H1 (cell line): Measurements from ENCODE around the gene INHA. TPM values are rescaled to one million over a fixed set of nuclear protein-coding genes. Genes with fewer than 3 reads are reported as not detected.

ENCODE experiments used
- ASH2L ChIP-seq: fragments of 200-600, 300-600 bp; sonication (generic); IDR thresholded peaks from one replicate; pipeline ENCODE4 v1.7.1; 2017; ENCODE audit warnings: low read length
- CBX5 ChIP-seq: fragments of 300-800, 300-1000 bp; sonication (generic); IDR thresholded peaks from 2 replicates; pipeline ENCODE4 v1.7.1; 2016; ENCODE audit warnings: antibody characterized with exemption, low read length, low read depth
- EGR1 ChIP-seq: IDR thresholded peaks from 2 replicates; pipeline ENCODE4 v1.6.1; 2011; ENCODE audit warnings: low read depth, low read length, borderline replicate concordance
- EP300 ChIP-seq, 2 experiments: IDR thresholded peaks; 1 replicate in 1 of 2; 2 replicates in 1 of 2; pipeline ENCODE4 v1.6.1; 2011 to 2012; ENCODE audit warnings: low read depth in 2 of 2, low read length in 2 of 2, mild to moderate bottlenecking in 2 of 2, borderline replicate concordance in 1 of 2, inconsistent platforms in 1 of 2, moderate library complexity in 1 of 2
- GTF2F1 ChIP-seq: IDR thresholded peaks from 2 replicates; pipeline ENCODE4 v1.6.1; 2012; ENCODE audit warnings: low read depth, low read length, improper control_type of control experiment, borderline replicate concordance
- HDAC6 ChIP-seq: IDR thresholded peaks from one replicate; pipeline ENCODE4 v1.7.1; 2012; ENCODE audit warnings: low read depth, mild to moderate bottlenecking, inconsistent platforms, low read length, moderate library complexity
- JUN ChIP-seq: IDR thresholded peaks from 2 replicates; pipeline ENCODE4 v1.6.1; 2011; ENCODE audit warnings: low read depth, mild to moderate bottlenecking, improper control_type of control experiment, low read length
- KDM1A ChIP-seq: fragments of 200-600, 300-600 bp; sonication (generic); IDR thresholded peaks from 2 replicates; pipeline ENCODE4 v1.7.1; 2016; ENCODE audit warnings: mild to moderate bottlenecking, low read length, borderline replicate concordance
- MAFK ChIP-seq: IDR thresholded peaks from 2 replicates; pipeline ENCODE4 v1.6.1; 2012; ENCODE audit warnings: low read depth, mild to moderate bottlenecking, improper control_type of control experiment, low read length
- RAD21 ChIP-seq, 2 experiments: IDR thresholded peaks in 1 of 2; conservative IDR thresholded peaks in 1 of 2; 2 replicates each; pipeline ENCODE4 v1.6.1; 2011; ENCODE audit warnings: low read depth in 2 of 2, low read length in 2 of 2, improper control_type of control experiment in 1 of 2, inconsistent platforms in 1 of 2, mild to moderate bottlenecking in 1 of 2, moderate library complexity in 1 of 2
- RBBP5 ChIP-seq: IDR thresholded peaks from 2 replicates; pipeline ENCODE4 v1.7.1; 2012; ENCODE audit warnings: low read depth, mild to moderate bottlenecking, inconsistent platforms, low read length, moderate library complexity, borderline replicate concordance
- RFX5 ChIP-seq: IDR thresholded peaks from 2 replicates; pipeline ENCODE4 v1.6.1; 2011; ENCODE audit warnings: low read depth, low read length, improper control_type of control experiment, borderline replicate concordance
- RXRA ChIP-seq: IDR thresholded peaks from 2 replicates; pipeline ENCODE4 v1.6.1; 2011; ENCODE audit warnings: low read depth, mild to moderate bottlenecking, low read length, moderate library complexity; ENCODE audit not compliant: insufficient read depth
- SAP30 ChIP-seq: fragments of 300-600 bp; sonication (generic); IDR thresholded peaks from 2 replicates; pipeline ENCODE4 v1.7.1; 2012; ENCODE audit warnings: low read length, moderate library complexity, mild to moderate bottlenecking, inconsistent platforms; ENCODE audit not compliant: insufficient read depth, insufficient replicate concordance
- SP1 ChIP-seq: IDR thresholded peaks from 2 replicates; pipeline ENCODE4 v1.6.1; 2011; ENCODE audit warnings: low read depth, low read length
- SUZ12 ChIP-seq: fragments of 200-600 bp; sonication (generic); IDR thresholded peaks from 2 replicates; pipeline ENCODE4 v1.6.1; 2012; ENCODE audit warnings: mild to moderate bottlenecking, inconsistent platforms, low read length, moderate library complexity, mixed read lengths
- TBP ChIP-seq: IDR thresholded peaks from 2 replicates; pipeline ENCODE4 v1.6.1; 2011; ENCODE audit warnings: low read depth, low read length, improper control_type of control experiment
- TCF12 ChIP-seq: IDR thresholded peaks from 2 replicates; pipeline ENCODE4 v1.6.1; 2011; ENCODE audit warnings: low read depth, mild to moderate bottlenecking, low read length
- TEAD4 ChIP-seq: IDR thresholded peaks from 2 replicates; pipeline ENCODE4 v1.6.1; 2012; ENCODE audit warnings: low read depth, low read length, inconsistent platforms, mixed read lengths
- YY1 ChIP-seq: IDR thresholded peaks from 2 replicates; pipeline ENCODE4 v1.6.1; 2011; ENCODE audit warnings: low read depth, mild to moderate bottlenecking, low read length
- polyA plus RNA-seq, 7 experiments: library from polyadenylated mRNA; depleted of rRNA in 3 of 7; stranded (reverse) in 5 of 7; unstranded in 2 of 7; fragments of >200 nt in 5 of 7; fragments of 200-250 nt in 2 of 7; gene quantifications; 1 replicate in 5 of 7; 2 replicates in 1 of 7; 4 replicates in 1 of 7; pipeline versions ENCODE4 v1.2.1 to v1.2.3, GENCODE V29; 2011 to 2013; ENCODE audit warnings: missing spikeins in 2 of 7, mixed read lengths in 2 of 7
- total RNA-seq: library from RNA; stranded (reverse); fragmentation: NEBNext Ultra II Directional; extraction: Animal tissue kit (Norgen Biotek cat#: 25700); gene quantifications from 2 replicates; pipeline ENCODE4 v1.2.1, GENCODE V29; 2021

The INHA gene
- total and polyA plus RNA-seq, 2 of the 8 experiments (the other 6 are each of a cell fraction or from before 2014, with no cell fraction given) = 0.65 to 2.7 TPM

GRCh38 chr2:219565130-219566080 is 6.7 kb upstream of the INHA start (continued):
- 0 out of 2 replicates have a peak, but pooled peaks have one; percentile 33 for TF ChIP-seq EGR1
- peak; percentile 74 for TF ChIP-seq ASH2L
- peak; percentile 87 for TF ChIP-seq SP1
- TF ChIP-seq EP300 (IDR thresholded peaks at IDR 0.05; ENCODE audit: borderline replicate concordance in 1 of 2, low read depth in 2 of 2, low read length in 2 of 2) = peak in 1 of 2 experiments; percentile 93; a peak in 1 of 3 replicates
- TF ChIP-seq CBX5 = no peak
- no peak for TF ChIP-seq RFX5
- peak; percentile 62; the same call in 1 of the 2 replicates for TF ChIP-seq TBP
- TF ChIP-seq TCF12 = peak; percentile 85; the same call in 1 of the 2 replicates
- no peak for TF ChIP-seq SAP30
- TF ChIP-seq RXRA = no peak
- TF ChIP-seq RAD21 (IDR thresholded peaks at IDR 0.05 in 1 of 2, conservative IDR thresholded peaks at IDR 0.05 in 1 of 2; ENCODE audit: low read depth in 2 of 2, low read length in 2 of 2) = no peak
- TF ChIP-seq YY1 = peak; percentile 76; the same call in 1 of the 2 replicates
- peak; percentile 97 for TF ChIP-seq TEAD4
- 0 out of 2 replicates have a peak, but pooled peaks have one; percentile 25 for TF ChIP-seq GTF2F1
- TF ChIP-seq MAFK = peak; percentile 15; the same call in 1 of the 2 replicates
- no peak for TF ChIP-seq SUZ12
- no peak for TF ChIP-seq JUN
- TF ChIP-seq HDAC6 = no peak
- TF ChIP-seq RBBP5 = peak; percentile 80; the same call in 1 of the 2 replicates
- no peak for TF ChIP-seq KDM1A
